Measurements from ENCODE around the gene RHOT2.
A peak's percentile ranks its signal among the peaks of the same experiment; 100 is the strongest.

Gene RHOT2

DNA sequence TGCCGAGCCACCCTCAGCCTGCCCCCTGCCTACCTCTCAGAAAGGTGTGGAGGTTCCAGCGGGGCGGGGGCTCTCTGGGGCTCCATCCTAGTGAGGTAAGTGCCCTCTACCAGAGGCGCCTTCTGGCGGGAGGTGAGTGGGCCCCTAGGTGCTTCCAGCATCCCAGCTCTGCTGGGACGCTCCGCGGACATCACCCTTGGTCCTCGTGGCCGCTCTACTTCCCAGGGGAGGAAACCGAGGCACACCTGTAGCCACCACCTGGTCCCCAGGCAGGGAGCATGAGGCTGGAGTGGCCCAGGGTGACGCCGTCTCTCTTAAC lies 24.9 kb upstream of the RHOT2 start:
- WGBS (ENCODE audit: insufficient coverage), result 97% methylated on average over 13 of the region's 13 CpGs
- ChIA-PET POLR2A (no interaction called here), CTCF (interaction anchor here (1.0 to 1.6 kb wide), 4 partner anchors 17 to 47 kb away, joined by 3 to 4 read pairs (median 3); partner anchors contain the start of gene RHOT2)
- peak overlapping the region in 3 of 7 experiments; percentile 74 to 79 (median 75) for H3K4me3 ChIP-seq (ENCODE audit: control insufficient read depth in 1 of 7, extremely low read depth in 1 of 7, insufficient read depth in 4 of 7, low read depth in 2 of 7, low read length in 6 of 7)
- H3K27ac ChIP-seq (ENCODE audit: insufficient read depth in 1 of 2, low read depth in 1 of 2, low read length in 2 of 2, poor library complexity in 1 of 2, severe bottlenecking in 2 of 2), result no peak overlapping the region
- H3K9me3 ChIP-seq (ENCODE audit: control extremely low read depth in 1 of 5, control insufficient read depth in 4 of 5, insufficient read depth in 2 of 5, low read depth in 1 of 5, low read length in 4 of 5), result no peaks in the 10 kb centered on the region
- no peak for DNase-seq
- peaks cover 0 to 13% (median 0%) of the 10 kb centered on the region in 4 experiments for H3K36me3 ChIP-seq (ENCODE audit: control insufficient read depth in 4 of 4, insufficient read depth in 4 of 4, low read length in 3 of 4)
- peaks cover 0 to 35% (median 32%) of the 10 kb centered on the region in 4 experiments for H3K4me1 ChIP-seq (ENCODE audit: control extremely low read depth in 1 of 4, control insufficient read depth in 4 of 4, insufficient read depth in 4 of 4, low read length in 3 of 4)
- H3K27me3 ChIP-seq (replicated peaks in 2 of 5; ENCODE audit: control insufficient read depth in 4 of 5, insufficient read depth in 5 of 5, low read length in 4 of 5), result no peaks in the 10 kb centered on the region

DNA sequence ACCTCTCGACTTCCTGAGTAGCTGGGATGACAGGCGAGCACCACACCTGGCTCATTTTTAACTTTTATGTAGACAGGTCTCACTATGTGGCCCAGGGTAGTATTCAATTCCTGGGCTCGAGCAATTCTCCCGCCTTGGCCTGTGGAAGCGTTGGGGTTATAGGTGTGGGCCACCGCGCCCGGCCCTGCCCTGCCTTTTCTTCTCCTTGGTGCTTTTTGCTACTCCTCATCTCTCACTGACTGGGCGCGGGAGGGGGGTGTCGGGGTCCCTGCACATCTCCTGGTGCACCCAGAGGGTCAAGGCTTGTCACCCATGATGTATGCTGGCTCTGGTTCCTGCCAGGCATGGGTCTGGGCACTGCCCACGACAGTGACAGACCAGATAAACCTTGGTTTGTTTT lies 23.4 kb upstream of the RHOT2 start:
- POLR2A ChIA-PET, result no interaction called here
- H3K36me3 ChIP-seq (ENCODE audit: control insufficient read depth in 4 of 4, insufficient read depth in 4 of 4, low read length in 3 of 4), result peaks cover 0 to 13% (median 0%) of the 10 kb centered on the region in 4 experiments
- CTCF ChIA-PET, result no interaction called here
- no peaks in the 10 kb centered on the region for H3K27me3 ChIP-seq (replicated peaks in 2 of 5; ENCODE audit: control insufficient read depth in 4 of 5, insufficient read depth in 5 of 5, low read length in 4 of 5)
- H3K4me3 ChIP-seq (ENCODE audit: control insufficient read depth in 1 of 7, extremely low read depth in 1 of 7, insufficient read depth in 4 of 7, low read depth in 2 of 7, low read length in 6 of 7), result no peak overlapping the region
- peaks cover 0 to 46% (median 44%) of the 10 kb centered on the region in 4 experiments for H3K4me1 ChIP-seq (ENCODE audit: control extremely low read depth in 1 of 4, control insufficient read depth in 4 of 4, insufficient read depth in 4 of 4, low read length in 3 of 4)
- H3K27ac ChIP-seq (ENCODE audit: insufficient read depth in 1 of 2, low read depth in 1 of 2, low read length in 2 of 2, poor library complexity in 1 of 2, severe bottlenecking in 2 of 2), result no peak overlapping the region
- DNase-seq, result no peak
- H3K9me3 ChIP-seq (ENCODE audit: control extremely low read depth in 1 of 5, control insufficient read depth in 4 of 5, insufficient read depth in 2 of 5, low read depth in 1 of 5, low read length in 4 of 5), result no peaks in the 10 kb centered on the region
- 100% methylated on average over 8 of the region's 12 CpGs for WGBS (ENCODE audit: insufficient coverage)

DNA sequence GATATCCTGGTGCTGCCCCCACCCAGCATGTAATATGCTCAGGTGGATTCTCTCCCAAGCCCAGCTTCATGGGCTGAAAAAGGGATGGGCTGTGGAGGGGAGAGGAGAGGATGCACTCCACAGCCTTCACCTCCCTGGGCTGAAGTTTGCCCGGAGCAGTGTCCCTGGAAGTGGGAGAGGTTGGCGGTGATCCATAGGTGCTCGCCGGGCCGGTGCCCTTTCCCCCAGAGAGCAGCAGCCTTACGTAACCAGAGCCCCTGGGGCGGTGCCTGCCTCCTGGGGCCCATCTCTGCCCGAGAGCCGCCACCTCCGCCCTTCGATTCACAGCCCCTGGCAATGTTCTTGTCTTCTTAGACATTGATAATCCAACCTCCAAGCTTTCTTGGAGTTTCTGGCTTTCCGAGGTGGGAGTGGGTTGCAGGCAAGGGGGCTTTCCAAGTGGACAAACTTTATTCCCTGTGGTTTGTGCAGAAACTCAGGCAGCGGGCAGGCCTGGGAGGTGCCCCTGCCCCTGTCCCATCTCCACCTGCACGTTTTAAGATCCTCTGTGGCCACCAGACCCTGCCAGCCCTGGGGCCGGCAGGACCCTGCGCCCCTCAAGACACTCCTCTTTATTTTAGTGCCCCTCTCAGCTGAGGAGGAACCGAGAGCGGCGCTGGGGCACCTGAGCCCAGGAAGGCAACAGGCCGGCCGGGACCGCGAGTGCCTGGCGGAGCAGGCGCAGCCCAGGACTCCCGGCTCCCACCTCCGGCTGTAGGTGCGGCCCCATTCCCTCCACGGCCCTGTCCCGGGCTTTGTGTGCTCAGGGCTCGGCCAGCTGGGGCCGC lies 21.9 kb upstream of the RHOT2 start:
- WGBS (ENCODE audit: insufficient coverage), result 96% methylated on average over 17 of the region's 32 CpGs
- H3K4me3 ChIP-seq (ENCODE audit: control insufficient read depth in 1 of 7, extremely low read depth in 1 of 7, insufficient read depth in 4 of 7, low read depth in 2 of 7, low read length in 6 of 7), result no peak overlapping the region
- peaks cover 0 to 17% (median 0%) of the 10 kb centered on the region in 4 experiments for H3K36me3 ChIP-seq (ENCODE audit: control insufficient read depth in 4 of 4, insufficient read depth in 4 of 4, low read length in 3 of 4)
- ChIA-PET CTCF (no interaction called here), POLR2A (interaction anchor here (0.6 kb wide), 1 partner anchor 175 kb away, joined by 3 read pairs; no protein-coding TSS in a partner anchor)
- DNase-seq, result no peak
- H3K27ac ChIP-seq (ENCODE audit: insufficient read depth in 1 of 2, low read depth in 1 of 2, low read length in 2 of 2, poor library complexity in 1 of 2, severe bottlenecking in 2 of 2), result no peak overlapping the region
- H3K27me3 ChIP-seq (replicated peaks in 2 of 5; ENCODE audit: control insufficient read depth in 4 of 5, insufficient read depth in 5 of 5, low read length in 4 of 5), result no peaks in the 10 kb centered on the region
- H3K9me3 ChIP-seq (ENCODE audit: control extremely low read depth in 1 of 5, control insufficient read depth in 4 of 5, insufficient read depth in 2 of 5, low read depth in 1 of 5, low read length in 4 of 5), result no peaks in the 10 kb centered on the region
- H3K4me1 ChIP-seq (ENCODE audit: control extremely low read depth in 1 of 4, control insufficient read depth in 4 of 4, insufficient read depth in 4 of 4, low read length in 3 of 4), result peaks cover 0 to 51% (median 47%) of the 10 kb centered on the region in 4 experiments

DNA sequence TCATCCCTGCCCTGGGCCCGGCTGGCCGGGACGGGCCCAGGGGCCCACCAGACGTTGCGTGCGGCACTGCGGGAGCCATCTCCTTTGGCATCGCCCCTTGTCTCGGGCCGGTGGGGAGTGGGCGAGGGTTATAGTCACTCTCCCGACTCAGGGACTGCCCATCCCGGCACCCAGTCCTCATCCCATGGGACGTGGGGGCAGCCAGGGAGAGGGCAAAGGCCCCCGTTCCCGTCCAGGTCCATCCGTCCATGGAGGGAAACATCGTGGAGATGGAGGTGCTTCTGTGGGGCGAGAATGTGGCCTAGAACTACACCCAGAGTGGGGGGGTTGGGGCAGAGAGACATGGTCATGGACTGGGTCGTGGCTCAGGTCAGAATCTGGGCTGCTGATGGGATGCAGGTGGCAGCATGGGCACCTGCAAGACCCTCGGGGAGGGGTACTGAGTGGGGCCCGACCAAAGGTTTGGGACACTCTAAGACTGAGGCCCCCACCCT lies 21.2 kb upstream of the RHOT2 start:
- no peak for DNase-seq
- H3K4me3 ChIP-seq (ENCODE audit: control insufficient read depth in 1 of 7, extremely low read depth in 1 of 7, insufficient read depth in 4 of 7, low read depth in 2 of 7, low read length in 6 of 7), result no peak overlapping the region
- H3K27ac ChIP-seq (ENCODE audit: insufficient read depth in 1 of 2, low read depth in 1 of 2, low read length in 2 of 2, poor library complexity in 1 of 2, severe bottlenecking in 2 of 2), result no peak overlapping the region
- H3K36me3 ChIP-seq (ENCODE audit: control insufficient read depth in 4 of 4, insufficient read depth in 4 of 4, low read length in 3 of 4), result peaks cover 0 to 22% (median 0%) of the 10 kb centered on the region in 4 experiments
- WGBS (ENCODE audit: insufficient coverage), result 95% methylated on average over 12 of the region's 22 CpGs
- no peaks in the 10 kb centered on the region for H3K9me3 ChIP-seq (ENCODE audit: control extremely low read depth in 1 of 5, control insufficient read depth in 4 of 5, insufficient read depth in 2 of 5, low read depth in 1 of 5, low read length in 4 of 5)
- POLR2A ChIA-PET, result no interaction called here
- peaks cover 0 to 45% (median 41%) of the 10 kb centered on the region in 4 experiments for H3K4me1 ChIP-seq (ENCODE audit: control extremely low read depth in 1 of 4, control insufficient read depth in 4 of 4, insufficient read depth in 4 of 4, low read length in 3 of 4)
- CTCF ChIA-PET, result interaction anchor here (1.5 kb wide), 1 partner anchor 70 kb away, joined by 5 read pairs; no protein-coding TSS in a partner anchor
- H3K27me3 ChIP-seq (replicated peaks in 2 of 5; ENCODE audit: control insufficient read depth in 4 of 5, insufficient read depth in 5 of 5, low read length in 4 of 5), result no peaks in the 10 kb centered on the region

DNA sequence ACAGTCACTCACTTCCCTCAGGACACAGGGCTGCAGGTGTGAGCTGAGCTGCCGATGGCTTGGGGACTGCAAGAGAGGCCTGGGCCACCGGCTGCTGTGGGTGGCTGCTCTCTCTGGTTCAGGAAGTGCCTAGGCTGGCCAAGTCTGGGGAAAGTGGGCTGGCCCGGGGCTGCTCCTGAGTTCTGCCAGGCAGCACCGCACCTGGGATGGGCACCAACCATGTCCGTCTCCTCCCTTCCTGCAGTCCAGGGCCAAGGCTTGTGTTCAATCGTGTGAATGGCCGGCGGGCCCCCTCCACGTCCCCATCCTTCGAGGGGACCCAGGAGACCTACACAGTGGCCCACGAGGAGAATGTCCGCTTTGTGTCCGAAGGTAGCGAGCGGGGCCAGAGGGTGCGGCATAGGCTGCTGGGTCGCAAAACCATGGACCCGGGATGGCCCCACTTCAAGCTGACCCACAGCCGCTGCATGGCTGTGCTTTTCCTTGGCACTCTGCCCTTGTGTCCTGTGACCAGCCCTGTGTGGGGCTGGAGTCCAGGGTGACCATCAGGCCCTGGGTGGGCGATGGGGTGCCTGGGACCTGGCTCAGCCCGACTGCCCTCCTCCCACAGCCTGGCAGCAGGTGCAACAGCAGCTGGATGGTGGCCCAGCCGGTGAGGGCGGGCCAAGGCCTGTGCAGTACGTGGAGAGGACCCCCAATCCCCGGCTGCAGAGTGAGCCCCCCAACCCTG lies 20.6 kb upstream of the RHOT2 start:
- H3K27ac ChIP-seq (ENCODE audit: insufficient read depth in 1 of 2, low read depth in 1 of 2, low read length in 2 of 2, poor library complexity in 1 of 2, severe bottlenecking in 2 of 2), result no peak overlapping the region
- ChIA-PET CTCF (interaction anchor here (1.2 to 1.5 kb wide), 2 partner anchors 42 to 70 kb away, joined by 3 to 5 read pairs; no protein-coding TSS in a partner anchor), POLR2A (interaction anchor here (0.7 kb wide), 1 partner anchor 1854 kb away, joined by 3 read pairs; no protein-coding TSS in a partner anchor)
- no peaks in the 10 kb centered on the region for H3K9me3 ChIP-seq (ENCODE audit: control extremely low read depth in 1 of 5, control insufficient read depth in 4 of 5, insufficient read depth in 2 of 5, low read depth in 1 of 5, low read length in 4 of 5)
- peaks cover 0 to 28% (median 2%) of the 10 kb centered on the region in 4 experiments for H3K36me3 ChIP-seq (ENCODE audit: control insufficient read depth in 4 of 4, insufficient read depth in 4 of 4, low read length in 3 of 4)
- H3K4me3 ChIP-seq (ENCODE audit: control insufficient read depth in 1 of 7, extremely low read depth in 1 of 7, insufficient read depth in 4 of 7, low read depth in 2 of 7, low read length in 6 of 7), result no peak overlapping the region
- H3K27me3 ChIP-seq (replicated peaks in 2 of 5; ENCODE audit: control insufficient read depth in 4 of 5, insufficient read depth in 5 of 5, low read length in 4 of 5), result no peaks in the 10 kb centered on the region
- peaks cover 0 to 40% (median 39%) of the 10 kb centered on the region in 4 experiments for H3K4me1 ChIP-seq (ENCODE audit: control extremely low read depth in 1 of 4, control insufficient read depth in 4 of 4, insufficient read depth in 4 of 4, low read length in 3 of 4)
- no peak for DNase-seq
- 94% methylated on average over 13 of the region's 25 CpGs for WGBS (ENCODE audit: insufficient coverage)

DNA sequence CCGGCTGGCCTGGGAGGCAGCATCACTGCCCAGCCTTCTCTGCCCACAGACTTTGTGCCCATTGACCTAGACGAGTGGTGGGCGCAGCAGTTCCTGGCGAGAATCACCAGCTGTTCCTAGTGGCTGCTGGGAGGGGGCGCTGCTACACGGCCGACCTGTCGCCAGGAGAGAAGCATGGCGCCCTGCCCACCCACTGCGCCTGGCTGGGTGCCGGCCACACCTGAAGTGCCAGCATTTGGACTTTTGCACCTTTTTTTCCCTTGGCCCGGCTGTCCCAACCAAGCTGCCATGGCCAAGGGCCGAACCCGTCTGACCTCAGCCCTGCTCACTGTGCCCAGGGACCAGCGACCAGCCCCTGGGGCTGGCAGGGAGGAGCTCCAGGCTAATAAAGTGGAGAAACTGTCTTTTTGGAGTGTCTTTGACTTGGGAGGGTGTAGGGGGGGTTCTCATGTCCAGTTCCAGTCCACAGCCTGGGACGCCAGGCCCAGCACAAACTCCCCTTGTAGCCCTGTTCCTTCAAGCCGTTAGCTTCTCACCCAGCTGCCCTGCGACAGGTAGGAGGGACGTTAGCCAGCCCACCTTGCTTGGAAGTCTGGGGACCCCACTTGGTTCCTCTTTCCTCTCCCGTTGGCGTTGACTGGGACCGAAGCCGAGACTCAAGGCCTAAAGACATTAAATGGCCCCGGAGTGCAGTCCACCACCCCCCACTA lies 19.7 kb upstream of the RHOT2 start:
- WGBS (ENCODE audit: insufficient coverage), result 46% methylated on average over 16 of the region's 24 CpGs
- peaks cover 0 to 31% (median 31%) of the 10 kb centered on the region in 4 experiments for H3K4me1 ChIP-seq (ENCODE audit: control extremely low read depth in 1 of 4, control insufficient read depth in 4 of 4, insufficient read depth in 4 of 4, low read length in 3 of 4)
- no peaks in the 10 kb centered on the region for H3K27me3 ChIP-seq (replicated peaks in 2 of 5; ENCODE audit: control insufficient read depth in 4 of 5, insufficient read depth in 5 of 5, low read length in 4 of 5)
- POLR2A ChIA-PET, result interaction anchor here (0.7 kb wide), 1 partner anchor 1853 kb away, joined by 3 read pairs; no protein-coding TSS in a partner anchor
- H3K27ac ChIP-seq (ENCODE audit: insufficient read depth in 1 of 2, low read depth in 1 of 2, low read length in 2 of 2, poor library complexity in 1 of 2, severe bottlenecking in 2 of 2), result peak overlapping the region; percentile 79 to 88
- peak in 2 of 3 donors; percentile 47 to 56 for DNase-seq
- CTCF ChIA-PET, result interaction anchor here (0.9 to 2.0 kb wide), 4 partner anchors 12 to 71 kb away, joined by 3 to 5 read pairs (median 4); partner anchors contain the start of gene METTL26
- H3K9me3 ChIP-seq (ENCODE audit: control extremely low read depth in 1 of 5, control insufficient read depth in 4 of 5, insufficient read depth in 2 of 5, low read depth in 1 of 5, low read length in 4 of 5), result no peaks in the 10 kb centered on the region
- peaks cover 0 to 37% (median 5%) of the 10 kb centered on the region in 4 experiments for H3K36me3 ChIP-seq (ENCODE audit: control insufficient read depth in 4 of 4, insufficient read depth in 4 of 4, low read length in 3 of 4)
- peak overlapping the region in 6 of 7 experiments; percentile 38 to 81 (median 74) for H3K4me3 ChIP-seq (ENCODE audit: control insufficient read depth in 1 of 7, extremely low read depth in 1 of 7, insufficient read depth in 4 of 7, low read depth in 2 of 7, low read length in 6 of 7)
